Measurements from ENCODE around the gene SPACA4. TPM values are rescaled to one million over a fixed set of nuclear protein-coding genes. Genes with fewer than 3 reads are reported as not detected.
"Not testable (repeated sequence)": the region's sequence is repeated elsewhere in the genome, so short reads cannot be mapped to it uniquely, and the experiment has no call there.

SPACA4 gene, protein sequence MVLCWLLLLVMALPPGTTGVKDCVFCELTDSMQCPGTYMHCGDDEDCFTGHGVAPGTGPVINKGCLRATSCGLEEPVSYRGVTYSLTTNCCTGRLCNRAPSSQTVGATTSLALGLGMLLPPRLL
- not detected for total RNA-seq

DNA sequence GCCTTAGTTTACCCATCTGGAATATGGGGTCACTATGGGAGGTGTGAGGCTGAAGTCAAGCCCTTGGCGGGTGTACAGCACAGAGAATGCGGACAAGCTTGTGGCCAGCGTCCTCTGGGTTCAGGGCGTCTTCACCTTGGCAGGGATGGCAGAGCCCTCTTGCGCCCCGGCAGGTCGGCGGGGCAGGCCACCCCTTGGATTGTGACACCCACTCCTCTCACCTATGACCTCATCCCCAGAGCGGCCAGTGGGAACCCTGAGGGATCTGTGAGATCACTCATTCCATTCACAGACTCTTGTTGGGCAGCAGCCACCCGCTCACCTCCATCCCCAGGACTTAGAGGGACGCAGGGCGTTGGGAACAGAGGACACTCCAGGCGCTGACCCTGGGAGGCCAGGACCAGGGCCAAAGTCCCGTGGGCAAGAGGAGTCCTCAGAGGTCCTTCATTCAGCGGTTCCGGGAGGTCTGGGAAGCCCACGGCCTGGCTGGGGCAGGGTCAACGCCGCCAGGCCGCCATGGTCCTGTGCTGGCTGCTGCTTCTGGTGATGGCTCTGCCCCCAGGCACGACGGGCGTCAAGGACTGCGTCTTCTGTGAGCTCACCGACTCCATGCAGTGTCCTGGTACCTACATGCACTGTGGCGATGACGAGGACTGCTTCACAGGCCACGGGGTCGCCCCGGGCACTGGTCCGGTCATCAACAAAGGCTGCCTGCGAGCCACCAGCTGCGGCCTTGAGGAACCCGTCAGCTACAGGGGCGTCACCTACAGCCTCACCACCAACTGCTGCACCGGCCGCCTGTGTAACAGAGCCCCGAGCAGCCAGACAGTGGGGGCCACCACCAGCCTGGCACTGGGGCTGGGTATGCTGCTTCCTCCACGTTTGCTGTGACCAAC lies at the start of gene SPACA4:
TSS of gene SPACA4 (plus strand) at position 280 of the 896 bp plus-strand sequence. CDS start at position 517, 237 bp downstream.
- intact Hi-C loops (cut with DNase I), result loop anchor here (10.0 kb wide), 1 partner anchor 132 kb away; no protein-coding TSS in a partner anchor
- no peak for DNase-seq (ENCODE audit: low spot score)
- no peak for ATAC-seq

DNA sequence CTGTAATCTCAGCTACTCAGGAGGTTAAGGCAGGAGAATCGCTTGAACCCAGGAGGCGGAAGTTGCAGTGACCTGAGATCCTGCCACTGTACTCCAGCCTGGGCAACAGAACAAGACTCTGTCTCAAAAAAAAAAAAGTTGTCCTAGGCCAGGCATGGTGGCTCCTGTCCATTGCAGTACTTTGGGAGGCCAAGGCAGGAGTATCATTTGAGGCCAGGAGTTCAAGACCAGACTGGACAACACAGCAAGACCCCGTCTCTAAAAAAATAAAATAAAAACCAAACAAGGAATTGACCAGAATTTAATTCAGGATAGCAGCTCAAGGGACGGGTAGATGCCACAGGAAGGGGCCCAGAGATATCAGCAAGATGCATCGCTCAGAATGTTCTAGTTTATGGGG lies 49.7 kb upstream of the SPACA4 start:
- no peak for ATAC-seq
- intact Hi-C loops (cut with DNase I), result no loop called here
- no peak for DNase-seq (ENCODE audit: low spot score)

DNA sequence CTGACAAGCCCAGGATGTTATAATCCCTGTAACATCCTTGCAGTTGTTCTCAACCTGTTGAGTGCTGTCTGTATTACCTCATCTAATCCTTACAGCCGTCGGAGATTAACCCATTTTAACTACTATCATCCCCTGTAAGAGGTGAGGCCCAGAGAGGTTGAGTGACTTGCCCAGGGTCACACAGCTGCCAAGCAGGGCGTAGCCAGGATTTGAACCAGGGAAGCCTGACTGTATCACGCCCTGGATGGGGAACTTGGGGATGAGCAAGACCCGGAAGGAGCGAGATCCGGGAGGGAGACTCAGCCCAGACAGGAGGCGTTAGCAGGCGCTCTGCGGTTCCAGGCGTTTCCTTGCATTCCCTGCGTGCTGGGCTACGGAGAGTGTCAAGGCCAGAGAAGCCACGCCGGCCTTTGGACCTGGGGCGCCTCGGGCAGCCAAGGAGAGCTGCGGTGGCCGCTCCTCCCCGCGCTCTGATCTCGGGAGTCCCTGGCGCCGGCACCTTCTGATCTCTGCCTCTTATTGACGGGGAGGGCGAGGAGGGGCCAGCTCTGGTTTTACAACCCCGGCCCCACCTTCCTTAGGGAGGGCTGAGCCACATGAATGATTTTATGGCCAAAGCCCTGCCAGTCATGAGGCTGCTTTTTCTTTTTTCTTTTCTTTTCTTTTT lies 48.4 kb upstream of the SPACA4 start:
- ATAC-seq (no peak), DNase-seq (ENCODE audit: low spot score) (no peak)
- intact Hi-C loops (cut with DNase I), result no loop called here

DNA sequence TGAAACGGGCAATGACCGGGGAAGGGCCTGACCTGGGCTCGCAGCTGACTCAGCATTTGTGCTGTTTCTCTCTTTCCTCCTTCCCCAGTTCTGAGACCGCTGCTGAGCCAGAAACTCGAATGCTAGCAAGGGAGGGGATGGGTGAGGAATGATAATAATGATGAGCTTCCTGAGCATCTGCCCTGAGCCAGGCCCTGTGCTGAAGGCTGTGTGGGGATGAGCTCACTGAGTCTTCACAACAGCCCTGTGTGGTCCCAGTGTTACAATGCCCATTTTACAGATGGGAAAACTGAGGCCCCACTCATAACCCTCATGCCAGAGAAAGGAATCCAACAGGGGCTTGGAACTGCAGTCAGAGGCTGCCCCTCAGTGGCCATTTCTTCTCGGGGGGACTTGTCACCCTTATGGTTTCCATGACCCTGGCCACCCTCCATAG lies 46.4 kb upstream of the SPACA4 start:
- ATAC-seq (no peak), DNase-seq (ENCODE audit: low spot score) (no peak)
- intact Hi-C loops (cut with DNase I), result no loop called here

DNA sequence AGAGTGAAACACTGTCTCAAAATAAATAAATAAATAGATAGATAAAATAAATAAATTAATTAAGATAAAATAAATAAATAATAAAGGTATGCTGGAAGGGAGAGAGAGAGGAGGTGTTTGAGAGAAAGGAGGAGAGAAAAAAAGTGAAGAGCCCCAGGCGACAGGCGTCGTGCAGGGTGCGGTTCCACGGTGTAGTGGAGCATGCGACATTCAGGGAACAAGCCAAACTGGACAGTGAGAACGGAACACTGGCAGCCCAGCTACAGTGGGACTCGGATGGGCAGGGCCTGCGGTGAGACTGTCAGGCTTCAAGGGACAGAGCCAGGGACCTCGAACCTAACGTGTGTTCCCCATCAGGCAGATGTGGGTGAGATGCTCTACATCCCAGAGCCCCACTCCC lies 45.1 kb upstream of the SPACA4 start:
- intact Hi-C loops (cut with DNase I), result no loop called here
- ATAC-seq (no peak), DNase-seq (ENCODE audit: low spot score) (no peak)

DNA sequence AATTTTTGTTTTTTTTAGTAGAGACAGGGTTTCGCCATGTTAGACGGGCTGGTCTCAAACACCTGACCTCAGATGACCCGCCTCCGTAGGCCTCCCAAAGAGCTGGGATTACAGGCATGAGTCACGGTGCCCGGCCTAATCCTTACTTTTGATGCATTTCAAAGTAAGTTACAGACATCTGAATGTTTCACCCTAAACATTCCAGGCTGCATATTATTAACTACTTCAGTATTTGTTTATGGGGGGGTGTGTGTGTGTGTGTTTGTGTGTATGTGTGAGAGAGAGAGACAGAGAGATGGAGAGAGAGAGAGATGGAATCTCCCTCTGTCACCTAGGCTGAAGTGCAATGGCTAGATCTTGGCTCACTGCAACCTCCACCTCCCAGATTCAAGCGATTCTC lies 41.5 kb upstream of the SPACA4 start:
- no peak for DNase-seq (ENCODE audit: low spot score)
- intact Hi-C loops (cut with DNase I), result no loop called here
- no peak for ATAC-seq

DNA sequence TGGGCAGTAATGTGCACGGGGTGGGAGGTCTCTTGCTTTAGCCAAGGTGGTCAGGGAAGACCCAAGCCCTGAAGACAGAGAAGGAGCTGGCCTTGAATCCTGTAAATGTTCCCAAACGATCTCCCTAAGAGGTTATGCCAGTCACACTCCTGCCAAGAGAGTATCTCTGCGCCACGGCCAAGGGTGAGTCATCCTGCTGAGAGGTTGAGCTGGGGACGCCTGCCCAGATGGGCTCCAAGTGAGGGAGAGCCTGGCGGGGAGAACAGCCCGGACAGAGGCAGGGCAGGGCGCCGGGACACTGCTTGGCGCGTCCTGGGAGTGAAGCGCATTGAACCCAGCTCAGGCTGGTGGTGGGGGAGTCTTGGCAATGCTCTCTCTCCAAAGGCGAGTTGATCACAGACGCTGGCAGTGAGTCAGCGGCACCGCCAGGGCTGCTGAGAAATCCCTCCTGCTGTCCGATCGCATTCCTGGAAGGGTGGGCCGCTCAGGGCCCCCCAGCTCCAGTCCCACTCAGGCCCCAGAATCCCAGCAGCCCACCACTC lies 38.1 kb upstream of the SPACA4 start:
- ATAC-seq (peak; percentile 93), DNase-seq (ENCODE audit: low spot score) (no peak)

DNA sequence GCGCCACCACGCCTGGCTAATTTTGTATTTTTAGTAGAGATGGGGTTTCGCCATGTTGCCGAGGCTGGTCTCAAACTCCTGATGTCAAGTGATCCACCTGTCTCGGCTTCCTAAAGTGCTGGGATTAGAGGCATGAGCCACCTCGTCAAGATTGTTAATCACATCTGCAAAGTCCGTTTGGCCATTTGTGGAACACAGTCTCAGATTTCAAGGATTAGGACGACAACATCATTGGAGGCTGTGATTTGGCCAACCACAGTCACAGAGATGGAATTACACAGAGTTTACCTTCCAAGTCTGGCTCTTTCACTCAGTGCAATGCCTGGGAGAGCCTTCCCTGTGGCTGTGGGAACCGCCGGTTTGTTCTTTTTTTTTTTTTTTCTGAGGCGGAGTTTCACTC lies 36.7 kb upstream of the SPACA4 start:
- intact Hi-C loops (cut with DNase I), result no loop called here
- DNase-seq (ENCODE audit: low spot score), result no peak
- no peak for ATAC-seq

More for the DNA sequence above, 38.1 kb upstream of the SPACA4 start:
- intact Hi-C loops (cut with DNase I), result no loop called here

DNA sequence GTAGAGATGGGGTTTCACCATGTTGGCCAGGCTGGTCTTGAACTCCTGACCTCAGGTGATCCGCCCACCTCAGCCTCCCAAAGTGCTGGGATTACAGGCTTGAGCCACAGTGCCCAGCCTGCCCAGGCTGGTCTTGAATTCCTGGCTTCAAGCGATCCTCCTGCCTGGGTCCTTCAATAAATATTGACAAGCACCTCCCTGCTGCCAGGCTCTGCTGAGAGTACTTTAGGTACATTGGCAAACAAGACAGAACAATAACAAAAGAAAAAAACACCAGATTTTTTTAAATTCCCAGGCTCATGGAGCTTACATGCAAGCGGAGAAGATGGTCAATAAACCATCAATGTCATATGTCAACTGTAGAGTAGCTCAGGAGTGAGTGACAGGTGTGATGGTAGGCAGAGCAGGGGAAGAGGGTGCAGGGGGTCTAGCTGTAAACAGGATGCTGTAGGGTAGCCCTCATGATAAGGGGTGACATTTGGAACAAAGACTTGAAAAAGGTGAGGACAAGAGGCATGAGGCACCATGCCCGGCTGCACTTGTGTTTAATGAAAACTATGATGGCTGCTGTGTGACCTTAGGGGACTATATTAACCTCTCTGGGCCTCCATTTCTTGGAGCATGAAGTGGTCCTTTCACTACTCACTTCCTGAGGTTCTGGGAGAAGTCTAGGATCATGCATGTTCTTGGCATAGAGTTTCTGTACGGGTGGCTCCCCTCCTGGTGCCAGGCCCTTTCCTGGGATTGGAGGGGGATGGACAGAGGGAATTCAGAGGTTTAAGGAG lies 35.0 kb upstream of the SPACA4 start:
- DNase-seq (ENCODE audit: low spot score) (no peak), ATAC-seq (no peak)
- intact Hi-C loops (cut with DNase I), result no loop called here

DNA sequence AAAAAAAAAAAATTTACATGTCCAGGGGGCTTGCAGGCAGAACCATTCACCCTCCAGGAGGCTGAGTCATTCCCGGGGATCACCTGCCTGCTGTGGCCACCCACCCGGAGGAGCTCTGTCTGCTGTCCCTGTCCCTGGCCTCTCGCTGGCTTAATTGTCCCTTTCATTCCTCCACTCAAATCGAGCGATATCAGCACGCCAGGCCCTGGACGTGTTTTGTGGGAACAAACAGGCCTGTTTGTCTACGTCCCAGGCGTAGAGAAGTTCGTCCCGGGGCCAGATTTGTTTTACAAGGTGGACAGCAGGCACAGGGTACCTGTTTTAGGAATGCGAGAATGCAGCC lies 33.4 kb upstream of the SPACA4 start:
- intact Hi-C loops (cut with DNase I), result no loop called here
- no peak for DNase-seq (ENCODE audit: low spot score)
- no peak for ATAC-seq

DNA sequence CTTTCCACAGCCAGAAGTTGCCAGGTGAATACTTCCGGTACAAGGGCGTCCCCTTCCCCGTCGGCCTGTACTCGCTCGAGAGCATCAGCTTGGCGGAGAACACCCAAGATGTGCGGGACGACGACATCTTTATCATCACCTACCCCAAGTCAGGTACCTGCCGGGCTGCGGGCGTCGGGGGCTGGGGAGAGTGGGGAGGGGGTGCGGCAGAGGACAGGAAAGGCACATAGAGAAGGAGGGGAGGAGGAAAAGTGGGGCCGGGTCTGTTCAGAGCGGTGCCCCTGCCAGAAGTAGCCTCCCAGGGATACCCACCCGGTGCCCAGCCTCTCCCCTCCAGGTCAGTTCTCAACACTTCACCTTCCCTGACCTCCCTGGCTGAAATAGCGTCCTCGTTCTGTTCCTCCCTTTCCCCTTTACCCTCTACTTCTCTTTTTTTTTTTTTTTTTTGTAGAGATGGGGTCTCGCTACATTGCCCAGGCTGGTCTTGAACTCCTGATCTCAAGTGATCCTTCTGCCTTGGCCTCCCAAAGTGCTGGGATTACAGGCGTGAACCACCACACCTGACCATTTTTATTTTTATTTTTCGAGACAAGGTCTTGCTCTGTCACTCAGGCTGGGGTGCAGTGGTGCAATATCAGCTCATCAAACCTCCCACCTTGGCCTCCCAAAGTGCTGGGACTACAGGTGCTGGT lies 30.5 kb upstream of the SPACA4 start:
- ATAC-seq (no peak), DNase-seq (ENCODE audit: low spot score) (no peak)
- intact Hi-C loops (cut with DNase I), result no loop called here

DNA sequence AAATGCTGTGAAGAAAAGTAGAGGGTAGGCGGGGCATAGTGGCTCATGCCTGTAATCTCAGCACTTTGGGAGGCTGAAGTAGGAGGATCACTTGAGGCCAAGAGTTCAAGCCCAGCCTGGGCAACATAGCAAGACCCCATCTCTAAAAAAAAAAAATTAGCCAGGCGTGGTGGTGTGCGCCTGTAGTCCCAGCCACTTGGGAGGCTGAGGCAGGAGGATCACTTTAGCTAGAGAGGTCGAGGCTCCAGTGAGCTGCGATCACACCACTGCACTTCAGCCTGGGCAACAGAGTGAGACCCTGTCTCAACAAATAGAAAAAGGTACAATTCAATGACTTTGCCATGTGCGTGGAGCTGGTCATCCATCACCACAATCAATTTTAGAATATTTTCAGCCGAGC lies 28.6 kb upstream of the SPACA4 start:
- intact Hi-C loops (cut with DNase I); ATAC-seq: not testable (repeated sequence)

DNA sequence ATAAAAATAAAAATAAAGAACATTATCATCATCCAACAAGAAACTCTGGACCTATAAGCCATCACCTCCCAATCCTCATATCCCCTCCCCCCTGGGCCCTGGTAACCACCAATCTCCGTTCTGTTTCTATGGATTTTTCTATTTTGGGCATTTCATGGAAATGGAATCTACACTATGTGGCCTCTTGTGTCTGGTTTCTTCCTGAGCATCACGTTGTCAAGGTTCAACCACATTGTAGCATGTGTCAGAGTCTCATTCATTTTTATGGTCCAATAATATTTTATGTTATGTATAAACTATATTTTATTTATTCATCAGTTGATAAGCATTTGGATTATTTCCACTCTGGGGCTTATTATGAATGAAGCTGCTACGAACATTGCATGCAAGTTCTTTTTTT lies 27.7 kb upstream of the SPACA4 start:
- intact Hi-C loops (cut with DNase I), result no loop called here
- DNase-seq (ENCODE audit: low spot score) (no peak), ATAC-seq (no peak)

More for the DNA sequence above, 28.6 kb upstream of the SPACA4 start:
- DNase-seq (ENCODE audit: low spot score), result not testable (repeated sequence)

DNA sequence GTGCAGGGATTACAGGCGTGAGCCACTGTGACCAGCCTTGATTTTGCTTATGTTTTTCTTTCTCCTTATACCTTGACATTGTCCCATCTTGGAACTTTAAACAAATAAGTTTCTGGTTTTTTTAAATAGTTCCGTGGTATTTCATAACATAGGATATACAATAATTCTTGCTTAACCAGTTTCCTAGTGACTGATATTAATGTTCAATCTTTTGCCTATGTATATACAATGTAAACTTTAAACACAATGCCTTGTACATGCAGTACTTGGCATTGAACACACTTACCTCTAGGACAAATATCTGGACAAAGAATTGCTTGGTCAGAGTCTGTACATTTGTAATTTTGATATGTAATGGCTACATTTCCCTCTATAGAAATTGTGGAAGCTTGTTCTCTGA lies 24.4 kb upstream of the SPACA4 start:
- intact Hi-C loops (cut with DNase I), result loop anchor here (10.0 kb wide), 1 partner anchor 187 kb away; the partner anchor contains the start of genes GRIN2D and KDELR1
- ATAC-seq, result no peak
- DNase-seq (ENCODE audit: low spot score), result no peak

DNA sequence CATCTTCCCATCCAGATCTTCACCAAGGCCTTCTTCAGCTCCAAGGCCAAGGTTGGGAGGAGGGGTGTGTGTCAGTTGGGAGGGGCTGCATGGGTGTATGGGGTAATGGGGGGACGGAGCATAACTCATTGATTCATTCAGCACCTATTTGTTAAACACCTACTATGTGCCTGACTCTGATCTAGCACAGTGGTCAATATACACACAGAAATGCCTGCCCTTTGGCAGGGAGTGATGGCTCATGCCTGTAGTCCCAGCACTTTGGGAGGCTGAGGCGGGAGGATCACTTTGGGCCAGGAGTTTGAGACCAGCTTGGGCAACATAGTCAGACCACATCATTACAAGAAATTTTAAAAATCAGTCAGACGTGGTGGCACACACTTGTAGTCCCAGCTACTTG lies 19.2 kb upstream of the SPACA4 start:
- intact Hi-C loops (cut with DNase I), result loop anchor here (10.0 kb wide), 1 partner anchor 193 kb away; the partner anchor contains the start of genes GRIN2D and KDELR1
- ATAC-seq (no peak), DNase-seq (ENCODE audit: low spot score) (no peak)

DNA sequence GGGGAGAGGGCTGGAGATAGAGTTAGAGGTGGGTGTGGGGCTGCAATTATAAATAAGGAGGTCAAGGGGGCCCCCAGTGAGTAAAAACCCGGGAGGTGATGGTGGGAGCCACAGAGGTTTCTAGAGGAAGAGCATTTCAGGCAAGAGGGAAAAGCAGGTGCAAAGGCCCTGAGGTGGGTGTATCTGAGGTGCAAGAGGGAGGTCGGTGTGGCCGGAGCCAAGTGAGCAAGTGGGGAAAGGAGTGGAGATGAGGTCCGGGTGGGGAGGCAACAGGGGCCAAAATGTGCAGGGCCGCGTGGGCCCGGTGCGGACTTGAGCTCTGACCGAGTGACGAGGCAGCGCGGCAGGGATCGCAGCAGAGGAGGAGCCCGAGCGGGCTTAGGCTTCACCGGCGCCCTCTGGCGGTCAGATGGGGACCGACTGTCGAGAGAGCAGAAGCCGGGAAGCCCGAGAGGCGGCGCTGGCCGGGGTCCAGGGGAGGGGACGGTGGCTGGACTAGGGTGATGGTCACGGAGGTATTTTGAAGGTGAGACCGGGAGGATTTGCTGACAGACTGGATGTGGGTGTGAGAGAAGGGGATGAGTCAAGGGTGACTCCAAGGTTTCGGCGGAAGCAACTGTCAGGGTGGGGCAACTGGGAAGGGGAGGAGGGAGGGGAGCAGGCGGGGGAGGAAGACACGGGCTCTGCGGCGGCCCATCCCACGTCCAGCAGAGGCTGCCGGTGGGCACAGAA lies 17.7 kb upstream of the SPACA4 start:
- ATAC-seq, result peak; percentile 85
- intact Hi-C loops (cut with DNase I), result loop anchor here (10.0 kb wide), 1 partner anchor 194 kb away; the partner anchor contains the start of genes GRIN2D and KDELR1

DNA sequence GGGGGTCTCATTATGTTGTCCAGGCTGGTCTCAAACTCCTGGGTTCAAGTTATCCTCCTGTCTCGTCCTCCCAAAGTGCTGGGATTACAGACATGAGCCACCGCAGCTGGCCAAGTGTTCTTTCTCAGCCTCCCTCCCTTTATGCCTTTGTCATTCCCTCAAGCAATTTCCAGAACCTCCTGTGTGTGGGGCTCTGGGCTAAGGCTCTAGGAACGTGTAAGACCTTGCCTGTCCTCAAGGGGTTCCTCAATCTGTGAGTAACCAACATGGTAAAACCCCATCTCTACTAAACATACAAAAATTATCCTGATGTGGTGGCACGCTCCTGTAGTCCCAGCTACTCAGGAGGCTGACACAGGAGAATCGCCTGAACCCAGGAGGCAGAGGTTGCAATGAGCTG lies 15.5 kb upstream of the SPACA4 start:
- no peak for ATAC-seq
- DNase-seq (ENCODE audit: low spot score), result no peak
- intact Hi-C loops (cut with DNase I), result loop anchor here (10.0 kb wide), 1 partner anchor 96 kb away; no protein-coding TSS in a partner anchor

More for the DNA sequence above, 17.7 kb upstream of the SPACA4 start:
- DNase-seq (ENCODE audit: low spot score), result peak; percentile 95
